GM06990 (cell line): Measurements from ENCODE around the gene CEP57.
A peak's percentile ranks its signal among the peaks of the same experiment; 100 is the strongest.

Experiments
- DNase-seq: peaks from one replicate; pipeline ENCODE4 v3.0.0-alpha.2; 2011; ENCODE audit not compliant: insufficient read length; ENCODE audit errors: extremely low read depth
- H3K27me3 ChIP-seq: replicated peaks from 2 replicates; pipeline ENCODE4 v1.6.0; 2011; ENCODE audit warnings: low read length; ENCODE audit not compliant: control insufficient read depth, insufficient read depth
- H3K36me3 ChIP-seq: 2 replicates; pipeline ENCODE4 v1.5.1; 2011; ENCODE audit warnings: low read length; ENCODE audit not compliant: control insufficient read depth, insufficient read depth
- H3K4me3 ChIP-seq: replicated peaks from 2 replicates; pipeline ENCODE4 v1.5.1; 2011; ENCODE audit warnings: low read depth, mild to moderate bottlenecking, control low read depth, low read length
- TF ChIP-seq, protein P1 (sequence below): IDR thresholded peaks from 2 replicates; pipeline ENCODE4 v1.5.1; 2011; ENCODE audit warnings: low read length, control low read depth, mild to moderate bottlenecking, inconsistent platforms; ENCODE audit not compliant: insufficient read depth, poor library complexity, severe bottlenecking

The CEP57 gene

DNA sequence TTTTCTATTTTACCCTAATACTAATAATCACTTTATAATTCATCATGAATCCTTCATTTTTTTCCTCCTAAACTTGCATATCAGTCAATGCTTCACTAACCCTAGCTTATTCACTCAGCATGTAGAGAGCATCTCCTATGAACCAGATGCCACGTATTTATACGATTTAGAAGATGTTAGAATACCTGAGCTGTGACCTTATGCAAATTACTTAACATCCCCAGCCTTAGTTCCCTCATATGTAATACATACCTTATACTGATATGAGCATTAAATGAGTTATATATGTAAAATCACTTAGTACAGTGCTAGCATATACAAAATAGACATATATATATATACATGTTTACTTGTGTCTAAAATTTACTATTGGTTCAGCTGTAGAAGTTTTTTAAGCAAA, 9.8 kb upstream of the CEP57 start:
- H3K27me3 ChIP-seq = no peaks in the 10 kb centered on the region
- H3K36me3 ChIP-seq = peaks cover 3% of the 10 kb centered on the region
- no peak for DNase-seq
- H3K4me3 ChIP-seq = no peak overlapping the region
- TF ChIP-seq, protein P1, sequence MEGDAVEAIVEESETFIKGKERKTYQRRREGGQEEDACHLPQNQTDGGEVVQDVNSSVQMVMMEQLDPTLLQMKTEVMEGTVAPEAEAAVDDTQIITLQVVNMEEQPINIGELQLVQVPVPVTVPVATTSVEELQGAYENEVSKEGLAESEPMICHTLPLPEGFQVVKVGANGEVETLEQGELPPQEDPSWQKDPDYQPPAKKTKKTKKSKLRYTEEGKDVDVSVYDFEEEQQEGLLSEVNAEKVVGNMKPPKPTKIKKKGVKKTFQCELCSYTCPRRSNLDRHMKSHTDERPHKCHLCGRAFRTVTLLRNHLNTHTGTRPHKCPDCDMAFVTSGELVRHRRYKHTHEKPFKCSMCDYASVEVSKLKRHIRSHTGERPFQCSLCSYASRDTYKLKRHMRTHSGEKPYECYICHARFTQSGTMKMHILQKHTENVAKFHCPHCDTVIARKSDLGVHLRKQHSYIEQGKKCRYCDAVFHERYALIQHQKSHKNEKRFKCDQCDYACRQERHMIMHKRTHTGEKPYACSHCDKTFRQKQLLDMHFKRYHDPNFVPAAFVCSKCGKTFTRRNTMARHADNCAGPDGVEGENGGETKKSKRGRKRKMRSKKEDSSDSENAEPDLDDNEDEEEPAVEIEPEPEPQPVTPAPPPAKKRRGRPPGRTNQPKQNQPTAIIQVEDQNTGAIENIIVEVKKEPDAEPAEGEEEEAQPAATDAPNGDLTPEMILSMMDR = no peak

DNA sequence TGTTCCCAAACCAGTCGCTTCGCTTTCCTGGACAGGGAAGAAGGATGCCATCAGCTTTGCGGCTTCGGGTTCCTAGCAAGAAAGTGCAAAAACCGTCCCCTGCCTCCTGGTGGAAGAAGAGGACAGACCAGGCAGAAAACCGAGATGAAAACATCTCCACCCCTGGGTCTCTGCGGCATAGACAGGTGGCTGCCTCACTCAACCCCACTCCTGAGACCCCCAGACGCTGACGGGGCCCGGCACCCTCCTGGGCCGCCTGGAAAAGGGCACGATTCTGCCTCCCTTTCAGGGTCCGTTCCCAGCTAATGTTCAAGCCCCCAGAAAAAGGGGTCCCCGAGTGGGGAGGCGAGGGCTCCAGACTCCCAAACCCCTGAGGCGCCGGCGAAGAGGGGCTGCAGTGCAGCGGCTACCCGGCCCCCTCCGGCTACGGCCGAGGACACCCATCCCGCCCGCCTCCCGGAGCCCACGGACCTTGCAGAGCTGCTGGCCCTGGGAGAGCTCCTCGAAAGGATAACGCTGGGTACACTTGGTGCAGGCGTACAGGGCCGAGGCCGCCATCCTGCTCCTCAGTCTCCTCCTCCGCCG, 1.3 kb upstream of the CEP57 start:
- Histone ChIP-seq H3K36me3 (no peaks in the 10 kb centered on the region; the same call in none of the 2 replicates), H3K27me3 (no peaks in the 10 kb centered on the region), H3K4me3 (peak overlapping the region; percentile 93)
- no peak for DNase-seq
- TF ChIP-seq, protein P1 = peak; percentile 43

DNA sequence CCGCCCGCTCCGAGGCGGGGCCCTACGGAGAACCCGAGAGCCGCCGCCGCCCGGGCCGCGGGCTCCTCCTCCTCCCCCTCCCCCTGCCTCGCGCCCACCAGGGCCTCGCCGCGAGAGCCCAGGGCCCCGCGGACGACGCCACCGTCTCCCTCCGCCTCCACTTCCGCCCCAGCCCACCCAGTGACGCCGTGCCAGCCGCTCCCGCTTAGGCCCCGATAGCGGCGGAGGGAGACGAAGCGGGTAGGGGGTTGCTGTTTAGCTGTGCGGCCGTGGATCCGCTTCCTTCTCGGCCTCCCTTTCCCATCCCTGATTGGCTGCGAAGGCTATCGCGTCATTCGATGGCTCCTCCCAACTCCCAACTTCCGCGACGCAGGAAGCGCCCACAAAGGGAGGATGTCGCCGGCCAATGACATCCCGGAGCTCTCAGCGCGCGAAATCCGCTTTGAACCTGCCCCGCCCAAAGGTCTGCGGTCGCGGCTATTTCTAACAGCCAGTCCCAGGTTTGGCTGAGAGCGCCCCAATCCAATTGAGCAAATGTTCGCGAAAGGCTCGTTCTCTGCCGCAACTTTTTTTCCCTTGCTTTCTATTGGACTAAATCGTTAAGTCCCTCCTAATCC, 684 bp upstream of the CEP57 start, which contains the start of gene FAM76B:
FAM76B (minus strand) TSS at position 277 of the 617 bp plus-strand sequence. CDS start 304 bp downstream, outside the sequence.
- Histone ChIP-seq H3K27me3 (no peaks in the 10 kb centered on the region), H3K4me3 (peak within 1 kb of the TSS; percentile 93), H3K36me3 (no peaks in the 10 kb centered on the region; the same call in 1 of the 2 replicates)
- peak; percentile 98 for DNase-seq
- TF ChIP-seq, protein P1 = no peak

DNA sequence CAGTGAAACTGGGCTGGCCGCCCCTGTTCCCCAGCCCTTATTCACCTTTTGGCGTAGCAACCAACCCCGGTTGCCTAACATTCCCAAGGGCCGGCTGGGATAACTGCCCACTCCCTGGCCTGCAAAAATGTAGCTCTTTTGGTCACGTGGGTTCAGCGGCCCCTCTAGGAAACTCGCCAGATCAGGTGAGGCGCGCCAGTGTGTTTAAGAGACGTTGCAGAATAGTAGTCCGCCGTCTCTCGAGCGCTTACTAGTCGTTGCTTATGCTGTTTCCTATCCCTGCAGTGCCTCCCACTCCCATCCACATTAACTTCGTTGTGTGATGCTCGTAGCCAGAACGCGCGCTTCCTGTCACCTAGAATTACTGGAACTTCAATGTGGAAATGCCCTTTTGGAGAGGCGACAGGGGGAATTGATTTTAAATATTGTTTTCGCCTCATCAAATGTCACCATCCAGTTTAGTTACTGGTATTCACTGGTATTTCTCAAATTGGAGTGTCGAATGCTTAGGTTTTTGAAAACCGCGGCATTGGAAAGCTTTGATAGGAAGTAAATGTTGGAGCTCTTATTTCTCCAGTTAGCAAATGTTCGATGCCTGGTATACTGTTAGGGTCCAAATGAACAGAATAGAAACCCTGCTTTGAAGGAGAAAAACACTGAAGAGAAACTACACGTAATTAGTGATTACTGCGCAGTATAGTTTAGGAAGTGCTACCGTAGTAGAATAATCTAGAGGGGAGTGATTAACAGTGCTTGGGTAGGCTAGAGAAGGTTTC, 823 bp downstream of the CEP57 start:
- TF ChIP-seq, protein P1 = no peak
- H3K4me3 ChIP-seq = peak overlapping the region; percentile 93
- no peaks in the 10 kb centered on the region for H3K36me3 ChIP-seq
- DNase-seq = no peak
- no peaks in the 10 kb centered on the region for H3K27me3 ChIP-seq

DNA sequence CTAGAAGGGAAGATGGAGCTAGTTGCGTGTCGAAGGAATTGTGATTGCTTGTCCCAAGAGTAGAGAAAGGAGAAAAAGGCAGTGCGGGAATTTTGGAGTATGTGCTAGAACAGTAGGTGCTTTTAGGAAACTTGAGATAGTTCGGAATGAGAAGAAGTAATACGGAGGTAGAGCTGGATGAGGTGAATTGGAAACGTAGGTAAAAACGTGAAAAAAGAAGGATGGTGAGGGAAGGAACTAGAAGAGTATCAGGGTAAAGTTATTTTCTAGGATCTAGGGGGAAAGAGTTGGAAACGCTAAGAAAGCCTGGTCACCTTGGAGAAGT, 1.4 kb downstream of the CEP57 start:
- TF ChIP-seq, protein P1 = no peak
- no peaks in the 10 kb centered on the region for H3K36me3 ChIP-seq
- peak overlapping the region; percentile 93 for H3K4me3 ChIP-seq
- H3K27me3 ChIP-seq = no peaks in the 10 kb centered on the region
- DNase-seq = no peak
